ENCODE results near the gene KAZN.

GRCh38 chr1:14718476-14718875 is 120.0 kb downstream of the KAZN start:
- TF ChIP-seq TCF7L2 (IDR thresholded peaks at IDR 0.05; ENCODE audit: borderline replicate concordance, low read depth, low read length) = no peak
- TF ChIP-seq CTCF (tag by site-specific recombination; IDR thresholded peaks at IDR 0.05) = no peak
- no peak for TF ChIP-seq ZNF24 (tag by site-specific recombination; IDR thresholded peaks at IDR 0.05)
- no peak for TF ChIP-seq ZNF621 (tag by site-specific recombination; IDR thresholded peaks at IDR 0.05)
- TF ChIP-seq ZBTB20 (tag by site-specific recombination; IDR thresholded peaks at IDR 0.05) = no peak
- TF ChIP-seq ZNF792 (tag by site-specific recombination; IDR thresholded peaks at IDR 0.05) = no peak
- no peak for TF ChIP-seq KLF10 (tag by site-specific recombination; IDR thresholded peaks at IDR 0.05)
- no peak for TF ChIP-seq ZNF146 (tag by site-specific recombination; IDR thresholded peaks at IDR 0.05)
- no peak for TF ChIP-seq ZNF354C (tag by site-specific recombination; IDR thresholded peaks at IDR 0.05; ENCODE audit: borderline replicate concordance, low read depth)
- TF ChIP-seq ZNF138 (tag by site-specific recombination; IDR thresholded peaks at IDR 0.05; ENCODE audit: borderline replicate concordance) = no peak
- TF ChIP-seq REPIN1 (tag by site-specific recombination; IDR thresholded peaks at IDR 0.05; ENCODE audit: low read depth) = no peak
- no peak for TF ChIP-seq ZNF692 (tag by site-specific recombination; IDR thresholded peaks at IDR 0.05)
- no peak for TF ChIP-seq PRDM2 (tag by site-specific recombination; IDR thresholded peaks at IDR 0.05; ENCODE audit: borderline replicate concordance)

All from HEK293 (cell line).